ENCODE results near the gene CAMK2G.
A peak's percentile ranks its signal among the peaks of the same experiment; 100 is the strongest.

CAMK2G gene

GRCh38 chr10:73780966-73781365, 93.4 kb downstream of the CAMK2G start:
- no peak for DNase-seq (ENCODE audit: extremely low read depth, low read depth)
- TF ChIP-seq CTCF (IDR thresholded peaks at IDR 0.05; ENCODE audit: low read depth, low read length, missing control alignments): no peak
- peak overlapping the region; percentile 90 for H3K4me3 ChIP-seq (replicated peaks; ENCODE audit: low read depth, low read length)

GRCh38 chr10:73780301-73780700, 94.1 kb downstream of the CAMK2G start:
- peak overlapping the region; percentile 90 for H3K4me3 ChIP-seq (replicated peaks; ENCODE audit: low read depth, low read length)

GRCh38 chr10:73779539-73780197, 94.7 kb downstream of the CAMK2G start:
- no peak for DNase-seq (ENCODE audit: extremely low read depth, low read depth)
- no peak for TF ChIP-seq CTCF (IDR thresholded peaks at IDR 0.05; ENCODE audit: low read depth, low read length, missing control alignments)
- H3K4me3 ChIP-seq (replicated peaks; ENCODE audit: low read depth, low read length): no peak overlapping the region

More at GRCh38 chr10:73780301-73780700, 94.1 kb downstream of the CAMK2G start:
- TF ChIP-seq CTCF (IDR thresholded peaks at IDR 0.05; ENCODE audit: low read depth, low read length, missing control alignments): no peak
- no peak for DNase-seq (ENCODE audit: extremely low read depth, low read depth)

GRCh38 chr10:73779018-73779417, 95.3 kb downstream of the CAMK2G start:
- no peak for TF ChIP-seq CTCF (IDR thresholded peaks at IDR 0.05; ENCODE audit: low read depth, low read length, missing control alignments)
- H3K4me3 ChIP-seq (replicated peaks; ENCODE audit: low read depth, low read length): no peak overlapping the region
- no peak for DNase-seq (ENCODE audit: extremely low read depth, low read depth)

- DNase-seq (ENCODE audit: extremely low read depth, low read depth): no peak
- TF ChIP-seq CTCF (IDR thresholded peaks at IDR 0.05; ENCODE audit: low read depth, low read length, missing control alignments): no peak
- peak overlapping the region; percentile 65 for H3K4me3 ChIP-seq (replicated peaks; ENCODE audit: low read depth, low read length)
Measured at GRCh38 chr10:73774637-73775036, 99.7 kb downstream of the CAMK2G start.

- TF ChIP-seq CTCF (IDR thresholded peaks at IDR 0.05; ENCODE audit: low read depth, low read length, missing control alignments): no peak
- no peak for DNase-seq (ENCODE audit: extremely low read depth, low read depth)
- peak overlapping the region; percentile 65 for H3K4me3 ChIP-seq (replicated peaks; ENCODE audit: low read depth, low read length)
Measured at GRCh38 chr10:73773152-73773879, 101.0 kb downstream of the CAMK2G start.

Data from HFF-Myc (cell line).